H1 (cell line): ENCODE measurements around the gene RPL36AL. TPM values are rescaled to one million over a fixed set of nuclear protein-coding genes. Genes with fewer than 3 reads are reported as not detected.

Source experiments
- CTCF ChIA-PET: fragments of 300-600 bp; sonication (Branson Sonifier 250); formaldehyde crosslinking; loops from one replicate; lab custom pipeline; 2021; ENCODE audit not compliant: partially characterized antibody; lab: Charles Lee
- POLR2A ChIA-PET: fragments of 300-600 bp; sonication (Branson Sonifier 250); formaldehyde crosslinking; loops from one replicate; lab custom pipeline; 2021; ENCODE audit warnings: inconsistent platforms; ENCODE audit not compliant: partially characterized antibody; lab: Charles Lee
- DNase-seq, 2 experiments: peaks; one replicate each; pipeline versions ENCODE4 v3.0.0 to v3.0.0-alpha.2; 2010 to 2022; ENCODE audit warnings: low spot score in 2 of 2, low read depth in 1 of 2, mixed read lengths in 1 of 2
- FAIRE-seq: peaks from 2 replicates; lab custom pipeline; 2011; peaks lifted over from hg19 to GRCh38; lab: Jason Lieb, UNC
- H2AFZ ChIP-seq: 2 replicates; pipeline ENCODE4 v1.8.1; 2012; ENCODE audit warnings: low read length, inconsistent platforms
- H2AK5ac ChIP-seq: 2 replicates; pipeline ENCODE4 v1.6.1; 2013; ENCODE audit warnings: low read depth, low read length
- H2BK120ac ChIP-seq: replicated peaks from 2 replicates; pipeline ENCODE3; 2013; ENCODE audit warnings: low read depth, low read length, inconsistent platforms
- H2BK12ac ChIP-seq: 2 replicates; pipeline ENCODE4 v1.6.1; 2013; ENCODE audit warnings: low read depth, low read length
- H2BK15ac ChIP-seq: 2 replicates; pipeline ENCODE4 v1.6.1; 2013; ENCODE audit warnings: low read length
- H2BK20ac ChIP-seq: 2 replicates; pipeline ENCODE4 v1.6.1; 2013; ENCODE audit warnings: low read length
- H2BK5ac ChIP-seq: 2 replicates; pipeline ENCODE4 v1.6.1; 2013; ENCODE audit warnings: low read depth, low read length
- H3K14ac ChIP-seq: 2 replicates; pipeline ENCODE4 v1.6.1; 2013; ENCODE audit warnings: inconsistent platforms; ENCODE audit not compliant: insufficient read length
- H3K18ac ChIP-seq: 2 replicates; pipeline ENCODE4 v1.6.1; 2013; ENCODE audit warnings: low read length; ENCODE audit errors: extremely low read depth
- H3K23ac ChIP-seq: 2 replicates; pipeline ENCODE4 v1.6.1; 2013; ENCODE audit warnings: inconsistent platforms; ENCODE audit not compliant: insufficient read length
- H3K23me2 ChIP-seq: 2 replicates; pipeline ENCODE4 v1.6.1; 2013; ENCODE audit warnings: low read depth, low read length
- H3K27ac ChIP-seq: 2 replicates; pipeline ENCODE4 v1.6.1; 2011; ENCODE audit warnings: low read depth, low read length, inconsistent platforms
- H3K27me3 ChIP-seq, 4 experiments: replicated peaks in 1 of 4; 1 replicate in 1 of 4; 2 replicates in 3 of 4; pipeline versions ENCODE4 v1.6.1 to v1.8.1; 2011 to 2013; ENCODE audit warnings: low read length in 3 of 4, mild to moderate bottlenecking in 3 of 4, inconsistent platforms in 2 of 4, mixed read lengths in 2 of 4, moderate library complexity in 1 of 4; ENCODE audit not compliant: control insufficient read depth in 3 of 4, insufficient read depth in 3 of 4; ENCODE audit errors: extremely low read depth in 1 of 4
- H3K36me3 ChIP-seq, 4 experiments: 2 replicates each; pipeline versions ENCODE4 v1.6.1 to v1.8.1; 2011 to 2013; ENCODE audit warnings: mild to moderate bottlenecking in 4 of 4, low read length in 3 of 4, moderate library complexity in 2 of 4, control low read depth in 1 of 4, inconsistent platforms in 1 of 4; ENCODE audit not compliant: insufficient read depth in 4 of 4, control insufficient read depth in 2 of 4
- H3K4ac ChIP-seq: replicated peaks from 2 replicates; pipeline ENCODE3; 2013; ENCODE audit warnings: low read length, low read depth, mixed read lengths, inconsistent platforms; ENCODE audit not compliant: insufficient read length
- H3K4me1 ChIP-seq, 4 experiments: replicated peaks in 1 of 4; 1 replicate in 1 of 4; 2 replicates in 3 of 4; pipeline versions ENCODE4 v1.6.1 to v1.8.1; 2011 to 2013; ENCODE audit warnings: low read length in 3 of 4, inconsistent platforms in 2 of 4, mixed read lengths in 1 of 4; ENCODE audit not compliant: insufficient read depth in 4 of 4, control insufficient read depth in 3 of 4
- H3K4me2 ChIP-seq, 2 experiments: 2 replicates each; pipeline versions ENCODE4 v1.6.1 to v1.8.1; 2011 to 2013; ENCODE audit warnings: low read depth in 2 of 2, low read length in 2 of 2, control low read depth in 1 of 2, inconsistent platforms in 1 of 2, mild to moderate bottlenecking in 1 of 2; ENCODE audit not compliant: insufficient read depth in 1 of 2
- H3K4me3 ChIP-seq, 4 experiments: fragments of 200-600, 300-600 bp in 1 of 4; sonication (generic), shearing (Covaris generic), sonication (Bioruptor Twin) in 1 of 4; 2 replicates each; pipeline versions ENCODE4 v1.5.1 to v1.8.1; 2011 to 2016; ENCODE audit warnings: low read length in 4 of 4, low read depth in 3 of 4, control low read depth in 2 of 4, inconsistent platforms in 2 of 4, mild to moderate bottlenecking in 2 of 4, mixed read lengths in 1 of 4, moderate library complexity in 1 of 4; ENCODE audit not compliant: insufficient read depth in 2 of 4; ENCODE audit errors: extremely low read depth in 1 of 4
- H3K56ac ChIP-seq: replicated peaks from 2 replicates; pipeline ENCODE3; 2013; ENCODE audit warnings: low read depth, mild to moderate bottlenecking, mixed read lengths, low read length, inconsistent platforms; ENCODE audit not compliant: insufficient read length
- H3K79me1 ChIP-seq: 2 replicates; pipeline ENCODE4 v1.6.1; 2013; ENCODE audit warnings: low read depth, low read length, control low read depth
- H3K79me2 ChIP-seq, 2 experiments: 2 replicates each; pipeline versions ENCODE4 v1.6.1 to v1.8.1; 2012 to 2013; ENCODE audit warnings: low read length in 2 of 2, mild to moderate bottlenecking in 2 of 2, inconsistent platforms in 1 of 2; ENCODE audit not compliant: insufficient read depth in 2 of 2, control insufficient read depth in 1 of 2
- H3K9ac ChIP-seq, 4 experiments: replicated peaks in 1 of 4; 1 replicate in 1 of 4; 2 replicates in 3 of 4; pipeline versions ENCODE4 v1.6.1 to v1.8.1; 2011 to 2013; ENCODE audit warnings: low read depth in 3 of 4, low read length in 3 of 4, control low read depth in 2 of 4, mild to moderate bottlenecking in 2 of 4, moderate library complexity in 2 of 4, inconsistent platforms in 1 of 4; ENCODE audit errors: extremely low read depth in 1 of 4
- H3K9me3 ChIP-seq, 2 experiments: 2 replicates each; pipeline versions ENCODE4 v1.6.1 to v1.8.1; 2012 to 2013; ENCODE audit warnings: mild to moderate bottlenecking in 2 of 2, moderate library complexity in 2 of 2, control low read depth in 1 of 2, inconsistent platforms in 1 of 2, low read depth in 1 of 2, low read length in 1 of 2, mixed read lengths in 1 of 2; ENCODE audit not compliant: insufficient read depth in 2 of 2
- H4K20me1 ChIP-seq, 2 experiments: replicated peaks in 1 of 2; 2 replicates each; pipeline versions ENCODE3 to v1.8.1; 2011 to 2013; ENCODE audit warnings: inconsistent platforms in 2 of 2, low read length in 2 of 2, mild to moderate bottlenecking in 1 of 2; ENCODE audit not compliant: insufficient read depth in 2 of 2, control insufficient read depth in 1 of 2
- H4K5ac ChIP-seq: 2 replicates; pipeline ENCODE4 v1.6.1; 2013; ENCODE audit warnings: low read length, low read depth, mixed read lengths, inconsistent platforms; ENCODE audit not compliant: insufficient read length
- H4K8ac ChIP-seq: 2 replicates; pipeline ENCODE4 v1.8.0; 2013; ENCODE audit warnings: mild to moderate bottlenecking, moderate library complexity, low read length, inconsistent platforms; ENCODE audit not compliant: insufficient read depth; ENCODE audit errors: extremely low read depth
- H4K91ac ChIP-seq: replicated peaks from 2 replicates; pipeline ENCODE3; 2013; ENCODE audit warnings: low read length, mixed read lengths, inconsistent platforms; ENCODE audit not compliant: insufficient read length
- CEBPB ChIP-seq: IDR thresholded peaks from 2 replicates; pipeline ENCODE4 v1.6.1; 2012; ENCODE audit warnings: low read depth, low read length
- CHD1 ChIP-seq: IDR thresholded peaks from 2 replicates; pipeline ENCODE4 v1.6.1; 2012; ENCODE audit warnings: low read depth, low read length, improper control_type of control experiment
- CREB1 ChIP-seq: IDR thresholded peaks from 2 replicates; pipeline ENCODE4 v1.6.1; 2012; ENCODE audit warnings: inconsistent platforms
- EGR1 ChIP-seq: IDR thresholded peaks from 2 replicates; pipeline ENCODE4 v1.6.1; 2011; ENCODE audit warnings: low read depth, low read length, borderline replicate concordance
- EZH2 ChIP-seq: fragments of 200-600 bp; sonication (generic); IDR thresholded peaks from 2 replicates; pipeline ENCODE4 v1.7.1; 2012; ENCODE audit warnings: low read depth, mild to moderate bottlenecking, moderate library complexity, low read length, inconsistent platforms; ENCODE audit not compliant: severe bottlenecking
- JUN ChIP-seq: IDR thresholded peaks from 2 replicates; pipeline ENCODE4 v1.6.1; 2011; ENCODE audit warnings: low read depth, mild to moderate bottlenecking, improper control_type of control experiment, low read length
- JUND ChIP-seq: IDR thresholded peaks from 2 replicates; pipeline ENCODE4 v1.6.1; 2011; ENCODE audit warnings: mild to moderate bottlenecking, improper control_type of control experiment, low read length
- KDM5A ChIP-seq: fragments of 200-600 bp; IDR thresholded peaks from 2 replicates; pipeline ENCODE4 v1.7.1; 2012; ENCODE audit warnings: mild to moderate bottlenecking, low read length, inconsistent platforms, mixed read lengths
- MAFK ChIP-seq: IDR thresholded peaks from 2 replicates; pipeline ENCODE4 v1.6.1; 2012; ENCODE audit warnings: low read depth, mild to moderate bottlenecking, improper control_type of control experiment, low read length
- RFX5 ChIP-seq: IDR thresholded peaks from 2 replicates; pipeline ENCODE4 v1.6.1; 2011; ENCODE audit warnings: low read depth, low read length, improper control_type of control experiment, borderline replicate concordance
- RXRA ChIP-seq: IDR thresholded peaks from 2 replicates; pipeline ENCODE4 v1.6.1; 2011; ENCODE audit warnings: low read depth, mild to moderate bottlenecking, low read length, moderate library complexity; ENCODE audit not compliant: insufficient read depth
- SUZ12 ChIP-seq: fragments of 200-600 bp; sonication (generic); IDR thresholded peaks from 2 replicates; pipeline ENCODE4 v1.6.1; 2012; ENCODE audit warnings: mild to moderate bottlenecking, inconsistent platforms, low read length, moderate library complexity, mixed read lengths
- TCF12 ChIP-seq: IDR thresholded peaks from 2 replicates; pipeline ENCODE4 v1.6.1; 2011; ENCODE audit warnings: low read depth, mild to moderate bottlenecking, low read length
- USF2 ChIP-seq: IDR thresholded peaks from 2 replicates; pipeline ENCODE4 v1.6.1; 2011; ENCODE audit warnings: low read length, improper control_type of control experiment
- WGBS, 2 experiments: shearing (Covaris generic) in 1 of 2; methylation state at CpG; one replicate each; pipeline versions ENCODE4 v1.1.6 to v1.1.7; 2013 to 2015; ENCODE audit warnings: low lambda C conversion rate in 2 of 2, mixed read lengths in 2 of 2, inconsistent platforms in 1 of 2, low coverage in 1 of 2, missing lambda C conversion rate in 1 of 2; ENCODE audit not compliant: insufficient replicate concordance in 2 of 2, insufficient coverage in 1 of 2, insufficient read length in 1 of 2; ENCODE audit errors: extremely low coverage in 1 of 2, missing lambda C conversion rate in 1 of 2; 5-methylcytosine and 5-hydroxymethylcytosine counted together
- polyA plus RNA-seq, 7 experiments: library from polyadenylated mRNA; depleted of rRNA in 3 of 7; stranded (reverse) in 5 of 7; unstranded in 2 of 7; fragments of >200 nt in 5 of 7; fragments of 200-250 nt in 2 of 7; gene quantifications; 1 replicate in 5 of 7; 2 replicates in 1 of 7; 4 replicates in 1 of 7; pipeline versions ENCODE4 v1.2.1 to v1.2.3, GENCODE V29; 2011 to 2013; ENCODE audit warnings: missing spikeins in 2 of 7, mixed read lengths in 2 of 7
- total RNA-seq: library from RNA; stranded (reverse); fragmentation: NEBNext Ultra II Directional; extraction: Animal tissue kit (Norgen Biotek cat#: 25700); gene quantifications from 2 replicates; pipeline ENCODE4 v1.2.1, GENCODE V29; 2021

Gene RPL36AL
- total and polyA plus RNA-seq, 2 of the 8 experiments (the other 6 are each of a cell fraction or from before 2014, with no cell fraction given) = 138 to 230 TPM

- DNase-seq = no peak
- Histone ChIP-seq H2AFZ (no peak overlapping the region), H2BK120ac (no peak overlapping the region), H3K4ac (no peak overlapping the region), H2AK5ac (no peak overlapping the region), H3K4me2 (peak overlapping the region; percentile 68 to 78; a peak in 3 of 4 replicates), H2BK15ac (no peak overlapping the region), H3K4me3 (peak overlapping the region; percentile 98 to 100 (median 98); a peak in 6 of 8 replicates), H3K4me1 (peaks cover 0 to 9% (median 5%) of the 10 kb centered on the region in 4 experiments; a peak in 6 of 7 replicates), H3K27me3 (no peaks in the 10 kb centered on the region), H3K27ac (peak overlapping the region; percentile 71; the same call in 1 of the 2 replicates), H3K18ac (no peak overlapping the region), H4K20me1 (peaks cover 18 to 24% of the 10 kb centered on the region in 2 experiments), H2BK5ac (no peak overlapping the region), H4K8ac (peak overlapping the region; percentile 57; the same call in 1 of the 2 replicates), H4K91ac (no peak overlapping the region), H3K14ac (no peak overlapping the region), H3K56ac (peak overlapping the region; percentile 55), H3K23me2 (peaks cover 2% of the 10 kb centered on the region), H4K5ac (no peak overlapping the region), H3K23ac (no peak overlapping the region), H3K79me1 (no peaks in the 10 kb centered on the region), H3K79me2 (peaks cover 25 to 70% of the 10 kb centered on the region in 2 experiments), H3K36me3 (peaks cover 0 to 37% (median 18%) of the 10 kb centered on the region in 4 experiments; a peak in 6 of 8 replicates), H3K9me3 (no peaks in the 10 kb centered on the region), H3K9ac (no peak overlapping the region; a peak in 1 of 7 replicates), H2BK20ac (no peak overlapping the region), H2BK12ac (no peak overlapping the region)
- FAIRE-seq = no peak
- 87% methylated on average over 6 of the region's 6 CpGs; no CpG with 5 or more reads in 1 of the 2 experiments for WGBS, 2 experiments
- POLR2A ChIA-PET = interaction anchor here (0.6 to 11.0 kb wide), 19 partner anchors 9 to 930 kb away, joined by 3 to 169 read pairs (median 4); partner anchors contain the start of genes KLHDC2, LRR1, MGAT2 and POLE2
- CTCF ChIA-PET = no interaction called here
- no peak for TF ChIP-seq SUZ12
- TF ChIP-seq CREB1 = no peak
- no peak for TF ChIP-seq KDM5A
- no peak for TF ChIP-seq JUN
- TF ChIP-seq EZH2 = no peak
- TF ChIP-seq CEBPB = no peak
- no peak for TF ChIP-seq RFX5
- TF ChIP-seq CHD1 = no peak
- TF ChIP-seq EGR1 = no peak
- no peak for TF ChIP-seq RXRA
- TF ChIP-seq TCF12 = no peak
- TF ChIP-seq JUND = no peak
- TF ChIP-seq USF2 = no peak
- TF ChIP-seq MAFK = no peak
Observed at GRCh38 chr14:49583629-49584028, 36.8 kb downstream of the RPL36AL start.
